CD14-positive monocyte (primary cell): Measurements from ENCODE around the gene GBX1. TPM values are rescaled to one million over a fixed set of nuclear protein-coding genes. Genes with fewer than 3 reads are reported as not detected.

ENCODE experiments used
- DNase-seq, 3 donors: peaks; one replicate each; pipeline ENCODE4 v3.0.0-alpha.2; 2011 to 2022
- H2AFZ ChIP-seq: 2 replicates; pipeline ENCODE4 v1.6.0; 2012; ENCODE audit warnings: mild to moderate bottlenecking, low read depth, low read length, inconsistent platforms; ENCODE audit not compliant: insufficient read depth, poor library complexity, severe bottlenecking
- H3K27ac ChIP-seq, 2 donors: 1 replicate in 1 of 2; 2 replicates in 1 of 2; pipeline ENCODE4 v1.5.1; 2012 to 2013; ENCODE audit warnings: low read length in 2 of 2, control low read depth in 1 of 2, inconsistent platforms in 1 of 2, low read depth in 1 of 2, mild to moderate bottlenecking in 1 of 2
- H3K27me3 ChIP-seq, 2 donors: one replicate each; pipeline versions ENCODE4 v1.6.0 to v1.6.1; 2011 to 2013; ENCODE audit warnings: low read length in 2 of 2; ENCODE audit not compliant: control insufficient read depth in 2 of 2, insufficient read depth in 2 of 2
- H3K36me3 ChIP-seq, 2 donors: replicated peaks in 1 of 2; 1 replicate in 1 of 2; 2 replicates in 1 of 2; pipeline versions ENCODE4 v1.5.1 to v1.6.1; 2012 to 2013; ENCODE audit warnings: low read length in 2 of 2, control low read depth in 1 of 2, inconsistent platforms in 1 of 2, mild to moderate bottlenecking in 1 of 2; ENCODE audit not compliant: insufficient read depth in 2 of 2, control insufficient read depth in 1 of 2
- H3K4me1 ChIP-seq, 2 donors: 1 replicate in 1 of 2; 2 replicates in 1 of 2; pipeline versions ENCODE4 v1.5.1 to v1.6.1; 2012 to 2013; ENCODE audit warnings: low read length in 2 of 2, control low read depth in 1 of 2, inconsistent platforms in 1 of 2, mild to moderate bottlenecking in 1 of 2, moderate library complexity in 1 of 2; ENCODE audit not compliant: insufficient read depth in 2 of 2, control insufficient read depth in 1 of 2
- H3K4me2 ChIP-seq: replicated peaks from 2 replicates; pipeline ENCODE3; 2012; ENCODE audit warnings: low read length, moderate library complexity, mild to moderate bottlenecking; ENCODE audit not compliant: poor library complexity, severe bottlenecking; ENCODE audit errors: extremely low read depth
- H3K4me3 ChIP-seq, 3 experiments: fragments of 200-600 bp in 1 of 3; sonication (generic) in 1 of 3; replicated peaks in 1 of 3; 1 replicate in 2 of 3; 2 replicates in 1 of 3; pipeline ENCODE4 v1.5.1; 2011 to 2013; ENCODE audit warnings: low read length in 3 of 3, mild to moderate bottlenecking in 3 of 3, control low read depth in 2 of 3, low read depth in 2 of 3, inconsistent platforms in 1 of 3, moderate library complexity in 1 of 3
- H3K79me2 ChIP-seq: 2 replicates; pipeline ENCODE4 v1.6.0; 2012; ENCODE audit warnings: mild to moderate bottlenecking, control low read depth, inconsistent platforms, low read length, moderate library complexity; ENCODE audit not compliant: insufficient read depth
- H3K9ac ChIP-seq: 2 replicates; pipeline ENCODE4 v1.6.0; 2017; ENCODE audit warnings: low read length, mild to moderate bottlenecking; ENCODE audit not compliant: insufficient read depth, poor library complexity, severe bottlenecking
- H3K9me3 ChIP-seq, 2 donors: replicated peaks in 1 of 2; 1 replicate in 1 of 2; 2 replicates in 1 of 2; pipeline versions ENCODE4 v1.5.1 to v1.6.1; 2012 to 2013; ENCODE audit warnings: low read length in 2 of 2, control low read depth in 1 of 2; ENCODE audit not compliant: control insufficient read depth in 1 of 2, insufficient read depth in 1 of 2
- H4K20me1 ChIP-seq: 2 replicates; pipeline ENCODE4 v1.6.0; 2012; ENCODE audit warnings: mild to moderate bottlenecking, low read length, control low read depth, moderate library complexity; ENCODE audit not compliant: insufficient read depth
- H3K27ac Mint-ChIP-seq, 7 donors: one replicate each; pipeline ENCODE4 v1.8.0; 2020; ENCODE audit warnings: mild to moderate bottlenecking in 7 of 7, mixed read lengths in 7 of 7, moderate library complexity in 6 of 7, inconsistent platforms in 2 of 7
- H3K27me3 Mint-ChIP-seq, 3 donors: one replicate each; pipeline ENCODE4 v1.8.0; 2021 to 2022; ENCODE audit warnings: low read depth in 3 of 3, mild to moderate bottlenecking in 3 of 3, mixed read lengths in 3 of 3, moderate library complexity in 3 of 3, inconsistent platforms in 1 of 3
- H3K36me3 Mint-ChIP-seq, 2 donors: one replicate each; pipeline ENCODE4 v1.8.0; 2020; ENCODE audit warnings: mixed read lengths in 2 of 2, inconsistent platforms in 1 of 2, mild to moderate bottlenecking in 1 of 2
- H3K4me1 Mint-ChIP-seq: one replicate; pipeline ENCODE4 v1.8.0; 2020; ENCODE audit warnings: mild to moderate bottlenecking, mixed read lengths
- H3K4me3 Mint-ChIP-seq, 2 donors: one replicate each; pipeline ENCODE4 v1.8.0; 2020; ENCODE audit warnings: mild to moderate bottlenecking in 2 of 2, mixed read lengths in 2 of 2, moderate library complexity in 1 of 2
- H3K9me3 Mint-ChIP-seq, 7 donors: one replicate each; pipeline ENCODE4 v1.8.0; 2020 to 2022; ENCODE audit warnings: mixed read lengths in 7 of 7, mild to moderate bottlenecking in 6 of 7, moderate library complexity in 6 of 7, inconsistent platforms in 2 of 7
- WGBS: methylation state at CpG from one replicate; pipeline ENCODE4 v1.1.5; 2013; ENCODE audit warnings: missing lambda C conversion rate; ENCODE audit not compliant: insufficient coverage; 5-methylcytosine and 5-hydroxymethylcytosine counted together
- intact Hi-C, 2 donors: fragments of 100-400 bp; cut with micrococcal nuclease; formaldehyde crosslinking; loops; one replicate each; pipeline versions ENCODE4 v1.15.0 to v1.15.1; 2023
- polyA plus RNA-seq, 3 donors: library from polyadenylated mRNA; depleted of rRNA in 1 of 3; unstranded in 2 of 3; stranded (reverse) in 1 of 3; fragments of 300-500 nt in 2 of 3; fragments of >200 nt in 1 of 3; fragmentation: Illumina TruSeq in 2 of 3; gene quantifications; 1 replicate in 2 of 3; 2 replicates in 1 of 3; pipeline ENCODE4 v1.2.3, GENCODE V29; 2012 to 2021
- TF ChIP-seq, protein P1 (sequence below): fragments of 200-600 bp; IDR thresholded peaks from one replicate; pipeline ENCODE4 v1.8.0; 2022; ENCODE audit warnings: antibody characterized with exemption, mild to moderate bottlenecking

Gene GBX1
- polyA plus RNA-seq, 3 donors, result not detected

DNA sequence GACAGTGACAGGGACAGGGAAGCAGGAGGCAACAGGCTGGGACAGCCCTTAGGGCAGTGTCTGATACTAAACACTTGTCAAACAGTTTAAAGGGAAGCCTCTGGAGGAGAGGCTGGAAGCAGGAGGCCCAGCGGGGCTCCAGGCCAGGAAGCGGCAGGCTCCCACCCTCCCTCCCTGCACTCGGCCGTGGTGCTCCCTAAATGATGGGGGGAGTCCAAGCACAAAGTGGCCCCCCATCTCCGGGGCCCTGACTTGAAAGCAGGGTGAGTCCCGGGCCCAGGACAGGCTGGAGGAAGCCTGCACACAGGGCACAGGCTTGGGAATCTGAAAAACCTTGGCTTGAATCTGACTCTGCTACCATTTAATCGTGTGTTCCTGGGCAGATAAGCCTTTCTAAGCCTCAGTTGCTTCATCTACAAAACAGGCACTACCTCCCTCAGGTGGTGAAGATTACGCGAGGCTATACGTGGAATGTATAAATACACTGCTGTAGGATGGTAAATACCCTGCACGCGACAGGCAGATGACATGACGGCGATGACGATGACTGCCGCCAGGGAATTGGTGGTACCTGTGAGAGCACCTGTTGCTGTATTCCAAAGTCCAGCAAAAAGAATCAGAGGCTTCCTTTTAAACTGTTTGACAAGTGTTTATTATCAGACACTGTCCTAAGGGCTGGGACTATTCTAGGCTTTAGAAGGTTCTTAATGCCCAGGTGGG, 34.1 kb downstream of the GBX1 start:
- Histone ChIP-seq H2AFZ (no peak overlapping the region), H3K36me3 (peaks cover 47 to 87% of the 10 kb centered on the region in 2 donors), H3K4me2 (no peak overlapping the region), H3K9me3 (no peaks in the 10 kb centered on the region), H3K4me1 (no peaks in the 10 kb centered on the region), H3K27me3 (no peaks in the 10 kb centered on the region), H3K27ac (no peak overlapping the region), H3K79me2 (no peaks in the 10 kb centered on the region), H4K20me1 (peaks cover 16% of the 10 kb centered on the region), H3K9ac (no peak overlapping the region), H3K4me3 (no peak overlapping the region)
- H3K4me1 Mint-ChIP-seq, result no peaks in the 10 kb centered on the region
- H3K9me3 Mint-ChIP-seq, result no peaks in the 10 kb centered on the region
- no peak for DNase-seq
- H3K27me3 Mint-ChIP-seq, result peaks cover 0 to 2% (median 2%) of the 10 kb centered on the region in 3 donors
- peaks cover 57 to 64% of the 10 kb centered on the region in 2 donors for H3K36me3 Mint-ChIP-seq
- 98% methylated on average over 9 of the region's 16 CpGs for WGBS
- intact Hi-C loops, result no loop called here
- H3K4me3 Mint-ChIP-seq, result no peak overlapping the region
- H3K27ac Mint-ChIP-seq, result no peak overlapping the region
- TF ChIP-seq, protein P1, sequence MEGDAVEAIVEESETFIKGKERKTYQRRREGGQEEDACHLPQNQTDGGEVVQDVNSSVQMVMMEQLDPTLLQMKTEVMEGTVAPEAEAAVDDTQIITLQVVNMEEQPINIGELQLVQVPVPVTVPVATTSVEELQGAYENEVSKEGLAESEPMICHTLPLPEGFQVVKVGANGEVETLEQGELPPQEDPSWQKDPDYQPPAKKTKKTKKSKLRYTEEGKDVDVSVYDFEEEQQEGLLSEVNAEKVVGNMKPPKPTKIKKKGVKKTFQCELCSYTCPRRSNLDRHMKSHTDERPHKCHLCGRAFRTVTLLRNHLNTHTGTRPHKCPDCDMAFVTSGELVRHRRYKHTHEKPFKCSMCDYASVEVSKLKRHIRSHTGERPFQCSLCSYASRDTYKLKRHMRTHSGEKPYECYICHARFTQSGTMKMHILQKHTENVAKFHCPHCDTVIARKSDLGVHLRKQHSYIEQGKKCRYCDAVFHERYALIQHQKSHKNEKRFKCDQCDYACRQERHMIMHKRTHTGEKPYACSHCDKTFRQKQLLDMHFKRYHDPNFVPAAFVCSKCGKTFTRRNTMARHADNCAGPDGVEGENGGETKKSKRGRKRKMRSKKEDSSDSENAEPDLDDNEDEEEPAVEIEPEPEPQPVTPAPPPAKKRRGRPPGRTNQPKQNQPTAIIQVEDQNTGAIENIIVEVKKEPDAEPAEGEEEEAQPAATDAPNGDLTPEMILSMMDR, result no peak

DNA sequence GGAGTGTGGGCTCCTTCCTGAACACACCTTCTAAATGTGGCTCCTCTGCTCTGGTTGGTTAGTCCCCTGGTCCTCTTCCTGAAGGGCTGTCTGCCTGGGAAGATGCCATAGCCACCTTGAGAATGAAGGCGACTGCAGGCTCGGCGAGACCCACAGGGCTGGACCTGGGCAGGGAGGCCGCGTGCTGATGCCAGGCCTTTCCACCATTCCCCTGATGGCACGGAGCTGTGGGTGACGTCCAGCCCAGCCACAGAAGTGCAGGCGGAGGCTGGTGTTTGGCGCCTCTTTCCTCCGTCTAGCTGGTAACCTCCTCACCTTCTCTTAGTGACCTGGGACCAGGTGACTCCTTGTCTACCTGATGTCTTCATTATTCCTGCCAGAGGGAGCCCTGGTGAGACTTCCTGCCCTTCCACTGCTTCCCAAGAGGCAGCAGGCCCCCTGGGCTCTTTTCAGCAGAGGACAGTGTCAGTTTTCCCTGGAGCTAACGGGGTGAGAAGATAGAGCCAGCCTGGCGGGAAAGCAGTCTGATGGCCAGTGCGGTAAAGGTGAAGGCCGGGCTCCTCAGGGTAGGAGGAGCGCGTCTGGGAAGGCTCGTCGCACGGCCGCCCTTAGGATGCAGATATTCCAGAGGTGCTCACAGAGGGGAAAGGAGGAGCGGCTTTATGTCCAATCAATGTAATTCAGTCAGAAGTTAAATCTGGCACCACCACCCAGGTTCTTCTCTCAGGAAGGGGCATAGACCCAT, 34.9 kb downstream of the GBX1 start:
- no peak overlapping the region for H3K9ac ChIP-seq
- Mint-ChIP-seq H3K4me3 (no peak overlapping the region), H3K36me3 (peaks cover 64 to 72% of the 10 kb centered on the region in 2 donors)

More for the DNA sequence above, 34.9 kb downstream of the GBX1 start:
- no peaks in the 10 kb centered on the region for H3K9me3 ChIP-seq
- no peaks in the 10 kb centered on the region for H3K4me1 Mint-ChIP-seq
- DNase-seq, result no peak
- H2AFZ ChIP-seq, result no peak overlapping the region
- H3K4me1 ChIP-seq, result no peaks in the 10 kb centered on the region
- no peaks in the 10 kb centered on the region for H3K79me2 ChIP-seq
- peaks cover 51 to 95% of the 10 kb centered on the region in 2 donors for H3K36me3 ChIP-seq
- H3K27me3 Mint-ChIP-seq, result peaks cover 0 to 2% (median 2%) of the 10 kb centered on the region in 3 donors
- H3K9me3 Mint-ChIP-seq, result no peaks in the 10 kb centered on the region
- no peak overlapping the region for H3K27ac ChIP-seq
- H3K27ac Mint-ChIP-seq, result no peak overlapping the region
- H4K20me1 ChIP-seq, result peaks cover 24% of the 10 kb centered on the region
- TF ChIP-seq, protein P1, result no peak
- H3K4me3 ChIP-seq, result no peak overlapping the region
- no peaks in the 10 kb centered on the region for H3K27me3 ChIP-seq
- no peak overlapping the region for H3K4me2 ChIP-seq
- intact Hi-C loops, result no loop called here
- 98% methylated on average over 19 of the region's 21 CpGs for WGBS
